Activated CD4-positive, alpha-beta T cell treated with anti-CD3 and anti-CD28 coated beads, Interleukin-10, Interleukin-2, amounts not matched to agents 100 ng/mL and 50 ng/mL, durations not matched to agents 16 hours and 8 hours (primary cell): ENCODE data around the gene WASF2.
"Not testable (repeated sequence)": the region's sequence is repeated elsewhere in the genome, so short reads cannot be mapped to it uniquely, and the experiment has no call there.

Experiments used
- DNase-seq: peaks from one replicate; pipeline ENCODE4 v3.0.0-alpha.2; 2020

WASF2 gene

GRCh38 chr1:27394925-27395324, 95.0 kb downstream of the WASF2 start:
- DNase-seq = no peak

DNA sequence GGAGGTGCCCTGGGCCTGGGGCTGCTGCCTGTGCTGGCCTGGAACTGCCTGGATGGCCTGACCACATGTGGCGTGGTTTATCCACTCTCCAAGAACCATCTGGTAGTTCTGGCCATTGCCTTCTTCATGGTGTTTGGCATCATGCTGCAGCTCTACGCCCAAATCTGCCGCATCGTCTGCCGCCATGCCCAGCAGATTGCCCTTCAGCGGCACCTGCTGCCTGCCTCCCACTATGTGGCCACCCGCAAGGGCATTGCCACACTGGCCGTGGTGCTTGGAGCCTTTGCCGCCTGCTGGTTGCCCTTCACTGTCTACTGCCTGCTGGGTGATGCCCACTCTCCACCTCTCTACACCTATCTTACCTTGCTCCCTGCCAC, 95.7 kb downstream of the WASF2 start:
- DNase-seq = no peak

DNA sequence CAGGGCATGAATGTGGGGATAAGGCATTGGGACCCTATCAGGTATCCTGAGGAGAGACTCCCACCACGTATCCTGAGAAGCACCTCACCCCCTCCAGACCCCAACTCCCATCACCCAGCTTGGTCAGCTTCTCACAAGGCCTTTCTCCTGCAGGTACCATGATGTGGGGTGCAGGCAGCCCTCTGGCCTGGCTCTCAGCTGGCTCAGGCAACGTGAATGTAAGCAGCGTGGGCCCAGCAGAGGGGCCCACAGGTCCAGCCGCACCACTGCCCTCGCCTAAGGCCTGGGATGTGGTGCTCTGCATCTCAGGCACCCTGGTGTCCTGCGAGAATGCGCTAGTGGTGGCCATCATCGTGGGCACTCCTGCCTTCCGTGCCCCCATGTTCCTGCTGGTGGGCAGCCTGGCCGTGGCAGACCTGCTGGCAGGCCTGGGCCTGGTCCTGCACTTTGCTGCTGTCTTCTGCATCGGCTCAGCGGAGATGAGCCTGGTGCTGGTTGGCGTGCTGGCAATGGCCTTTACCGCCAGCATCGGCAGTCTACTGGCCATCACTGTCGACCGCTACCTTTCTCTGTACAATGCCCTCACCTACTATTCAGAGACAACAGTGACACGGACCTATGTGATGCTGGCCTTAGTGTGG, 96.2 kb downstream of the WASF2 start:
- DNase-seq = no peak

DNA sequence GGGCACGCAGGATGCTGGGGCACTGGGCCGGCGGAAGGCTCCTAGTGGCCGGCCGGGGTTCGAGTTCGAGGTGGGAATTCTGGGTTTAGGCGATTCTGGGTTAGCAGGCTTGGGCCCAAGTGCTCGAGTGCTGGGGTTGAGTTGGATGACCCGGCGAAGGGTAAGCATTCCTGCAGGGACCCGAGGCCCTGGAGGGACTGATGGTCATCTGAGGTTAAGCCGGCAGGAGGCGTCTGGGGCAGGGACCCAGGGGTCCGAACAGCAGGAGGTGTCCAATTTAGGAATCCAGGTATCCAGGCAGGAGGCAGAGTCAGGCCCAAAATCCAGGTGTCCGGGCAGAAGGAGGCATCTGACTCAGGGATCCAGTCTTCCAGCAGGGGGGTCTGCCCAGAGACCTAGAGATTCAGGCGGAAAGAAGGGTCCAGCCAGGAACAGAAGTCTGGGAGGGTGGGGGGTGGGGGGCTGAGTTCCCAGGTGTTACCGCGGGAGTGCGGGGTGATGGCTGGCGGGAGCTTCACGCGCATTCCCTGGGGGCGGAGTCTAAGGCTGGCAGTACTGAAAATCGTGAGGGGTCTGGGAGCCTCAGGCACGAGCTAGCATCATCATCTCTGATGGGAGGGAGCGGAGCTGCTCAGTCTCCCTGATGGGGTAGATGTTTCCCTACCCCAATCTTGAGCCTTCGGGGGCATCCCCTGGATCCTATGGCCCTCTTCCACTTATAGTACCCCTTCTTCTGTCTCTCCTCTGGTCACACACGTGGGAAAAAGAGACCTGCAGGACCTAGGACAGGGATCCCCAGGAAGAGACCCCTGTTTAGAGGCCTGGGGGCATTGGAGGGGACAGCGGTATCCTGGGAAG, 97.0 kb downstream of the WASF2 start:
- DNase-seq = no peak

GRCh38 chr1:27392096-27392777, 97.7 kb downstream of the WASF2 start, which contains the start of gene GPR3:
Gene GPR3 (plus strand): TSS chr1:27392622. CDS start chr1:27393799, 1,177 bp downstream.
- DNase-seq = peak; percentile 96

DNA sequence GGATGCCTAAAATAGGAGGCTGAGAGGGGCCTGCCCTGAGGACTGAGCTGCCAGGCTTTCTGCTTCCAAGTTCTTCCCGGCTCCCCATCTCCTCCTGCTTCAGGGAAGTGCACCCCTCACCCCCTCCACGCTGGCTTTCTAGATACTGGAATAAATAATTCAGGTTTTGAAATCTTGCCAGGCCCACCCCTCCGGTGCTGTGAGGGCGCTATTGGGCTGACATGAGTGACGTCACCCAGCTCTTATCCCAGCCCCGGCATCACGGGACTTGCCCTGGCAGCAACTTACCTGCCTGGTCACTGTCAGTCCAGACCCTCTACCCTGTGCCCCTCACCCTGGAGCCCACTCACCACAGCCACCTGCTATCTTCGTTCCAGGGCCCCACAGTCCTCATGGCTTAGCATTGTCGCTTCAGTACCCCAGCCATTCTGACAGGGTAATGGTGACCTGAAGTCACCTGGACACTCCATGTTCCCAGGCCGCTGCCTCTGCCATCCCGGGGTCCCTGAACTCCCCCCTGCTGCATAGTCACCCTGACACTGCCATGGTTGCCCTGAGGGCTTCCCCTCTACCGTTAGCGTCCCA, 98.4 kb downstream of the WASF2 start:
- DNase-seq = peak; percentile 34

DNA sequence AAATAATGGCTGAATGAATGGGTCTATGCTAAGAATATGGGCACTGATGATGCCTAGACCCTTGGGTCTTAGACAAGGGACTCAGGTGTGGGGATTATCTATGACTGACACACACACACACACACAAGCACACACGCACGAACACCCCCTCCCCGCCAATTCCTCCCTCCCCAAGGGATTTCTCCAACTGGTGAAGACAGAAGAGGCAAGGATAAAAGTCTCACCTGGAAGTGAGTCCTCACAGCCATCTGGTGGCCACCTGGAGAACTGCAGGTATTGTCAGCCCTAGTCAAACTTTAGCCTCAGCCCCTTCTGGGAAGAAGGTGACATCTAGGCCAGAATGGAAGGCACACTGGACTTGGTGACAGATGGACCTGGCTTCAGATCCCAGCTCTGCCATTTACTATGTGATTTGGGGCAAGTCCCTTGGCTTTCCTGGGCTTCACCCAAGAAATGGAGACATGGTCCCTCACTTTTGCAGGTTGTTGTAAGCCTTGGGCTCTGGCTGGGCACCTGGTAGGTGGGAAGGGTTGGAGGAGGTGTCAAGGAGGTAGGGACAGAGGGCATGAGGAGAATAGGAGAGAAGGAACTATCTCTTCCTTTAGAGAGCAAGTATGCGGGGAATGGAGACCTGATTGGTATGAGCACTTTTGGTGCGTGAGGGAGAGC, 101.5 kb downstream of the WASF2 start:
- peak; percentile 73 for DNase-seq

GRCh38 chr1:27384797-27385196, 105.2 kb downstream of the WASF2 start:
- DNase-seq = not testable (repeated sequence)

- DNase-seq = no peak
Observed at GRCh38 chr1:27383661-27384060, 106.3 kb downstream of the WASF2 start.

GRCh38 chr1:27383039-27383605, 106.8 kb downstream of the WASF2 start, which contains the start of gene CD164L2:
Gene CD164L2 (minus strand): TSS chr1:27383333. CDS start chr1:27383239, 94 bp downstream.
- DNase-seq = peak; percentile 45

GRCh38 chr1:27381969-27382762, 107.8 kb downstream of the WASF2 start:
- no peak for DNase-seq

DNA sequence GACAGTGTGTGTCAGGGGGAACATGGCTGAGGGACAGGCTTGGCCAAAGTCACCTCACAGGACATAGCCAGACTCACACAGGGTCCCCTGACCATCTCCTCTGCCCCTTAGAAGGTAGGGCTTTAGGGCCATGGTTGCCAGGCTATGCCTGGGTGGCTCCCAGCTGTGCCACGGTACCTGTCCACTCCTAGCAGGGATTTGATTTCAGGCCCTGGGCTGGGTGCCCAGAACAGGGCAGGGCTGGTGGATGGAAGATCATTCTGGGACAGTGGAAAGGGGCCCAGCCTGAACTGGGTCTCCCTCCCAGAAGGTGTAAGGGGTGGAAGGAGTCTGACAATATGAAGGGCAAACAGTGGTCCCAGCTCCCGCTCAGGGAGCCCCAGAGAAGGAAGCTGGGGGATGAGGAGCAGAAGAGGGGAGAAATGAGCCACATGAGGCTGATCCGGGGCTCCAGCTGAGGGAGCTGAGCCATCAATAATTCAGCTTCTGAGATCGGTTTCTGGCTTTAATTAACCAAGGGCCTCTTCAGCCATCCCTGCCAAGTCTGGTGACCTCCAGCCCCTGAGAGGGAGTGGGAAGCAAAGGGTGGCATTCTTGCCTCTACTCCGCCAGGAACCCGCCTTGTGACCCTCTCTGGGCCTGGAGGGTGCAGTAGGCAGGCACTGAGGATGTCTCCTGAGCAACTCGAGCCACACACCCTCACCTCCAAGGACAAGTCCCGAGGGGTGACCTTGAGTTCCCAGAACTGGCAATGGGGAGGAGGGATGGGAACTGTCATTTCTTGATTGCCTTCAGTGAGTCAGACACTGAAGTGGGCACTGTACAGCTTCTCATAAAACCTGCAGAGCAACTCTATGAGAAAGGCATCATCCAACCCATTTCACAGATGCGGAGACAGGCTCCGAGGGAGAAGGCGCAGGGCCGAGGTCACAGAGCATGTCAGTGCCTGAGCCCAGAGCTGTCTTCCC, 108.9 kb downstream of the WASF2 start:
- no peak for DNase-seq

DNA sequence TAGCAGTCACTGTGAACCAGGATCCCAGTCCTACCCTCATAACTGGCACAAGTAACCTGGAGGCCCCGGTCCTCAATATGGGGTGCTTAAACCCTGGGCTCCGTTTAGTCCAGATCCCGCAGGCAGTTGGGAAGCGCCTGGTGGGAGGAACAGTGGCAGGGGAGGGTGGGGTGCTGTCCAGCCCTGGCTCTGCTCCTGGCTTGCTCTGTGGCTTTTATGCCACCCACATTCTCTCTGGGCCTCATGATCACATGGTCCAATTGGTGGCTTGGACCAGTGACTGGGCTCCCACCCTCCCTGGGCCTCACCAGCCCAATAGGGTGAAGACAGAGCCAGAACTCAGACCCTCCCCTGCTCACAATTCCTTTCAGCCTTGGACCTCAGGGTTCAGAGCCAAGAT, 109.7 kb downstream of the WASF2 start:
- no peak for DNase-seq

- DNase-seq = no peak
Observed at GRCh38 chr1:27379564-27380122, 110.3 kb downstream of the WASF2 start.

- DNase-seq = no peak
Observed at GRCh38 chr1:27377760-27378495, 112.0 kb downstream of the WASF2 start.

DNA sequence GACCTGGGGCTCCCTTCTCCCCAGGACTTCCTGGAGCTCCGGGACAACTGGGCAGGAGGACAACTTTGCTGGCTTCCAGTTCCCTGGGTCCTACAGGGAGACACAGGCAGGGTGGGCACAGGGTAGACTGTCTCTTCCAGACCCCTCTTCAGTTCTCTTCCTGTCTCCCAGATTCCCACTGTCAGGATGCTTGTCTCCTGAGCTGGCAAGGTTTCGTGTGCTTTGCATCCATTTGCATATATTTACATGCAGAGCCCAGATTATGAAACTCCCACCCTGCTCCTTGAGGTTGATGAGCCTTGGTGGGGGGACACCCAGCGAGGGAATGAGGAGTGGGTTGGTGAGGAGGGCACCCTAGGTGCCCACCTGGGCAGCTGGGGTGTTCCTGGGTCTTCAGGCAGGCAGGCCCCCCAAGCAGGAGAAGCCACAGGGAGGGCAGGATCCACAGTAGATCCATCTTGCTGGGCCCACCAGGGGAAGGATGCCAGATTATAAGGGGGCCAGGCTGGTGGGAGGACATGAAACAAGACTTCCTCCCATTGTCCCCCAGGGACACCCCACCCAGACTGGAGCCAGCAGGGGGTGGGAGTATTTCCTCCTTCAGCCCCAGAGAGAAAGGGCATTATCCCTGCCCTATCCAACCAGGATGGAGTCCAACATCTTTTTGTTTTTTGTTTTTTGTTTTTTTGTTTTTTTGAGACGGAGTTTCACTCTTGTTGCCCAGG, 115.4 kb downstream of the WASF2 start, which contains the start of gene FCN3:
Gene FCN3, minus strand, starts transcription at position 463 of the 725 bp plus-strand sequence. Its CDS starts 6 bp downstream, at position 457.
- no peak for DNase-seq

DNA sequence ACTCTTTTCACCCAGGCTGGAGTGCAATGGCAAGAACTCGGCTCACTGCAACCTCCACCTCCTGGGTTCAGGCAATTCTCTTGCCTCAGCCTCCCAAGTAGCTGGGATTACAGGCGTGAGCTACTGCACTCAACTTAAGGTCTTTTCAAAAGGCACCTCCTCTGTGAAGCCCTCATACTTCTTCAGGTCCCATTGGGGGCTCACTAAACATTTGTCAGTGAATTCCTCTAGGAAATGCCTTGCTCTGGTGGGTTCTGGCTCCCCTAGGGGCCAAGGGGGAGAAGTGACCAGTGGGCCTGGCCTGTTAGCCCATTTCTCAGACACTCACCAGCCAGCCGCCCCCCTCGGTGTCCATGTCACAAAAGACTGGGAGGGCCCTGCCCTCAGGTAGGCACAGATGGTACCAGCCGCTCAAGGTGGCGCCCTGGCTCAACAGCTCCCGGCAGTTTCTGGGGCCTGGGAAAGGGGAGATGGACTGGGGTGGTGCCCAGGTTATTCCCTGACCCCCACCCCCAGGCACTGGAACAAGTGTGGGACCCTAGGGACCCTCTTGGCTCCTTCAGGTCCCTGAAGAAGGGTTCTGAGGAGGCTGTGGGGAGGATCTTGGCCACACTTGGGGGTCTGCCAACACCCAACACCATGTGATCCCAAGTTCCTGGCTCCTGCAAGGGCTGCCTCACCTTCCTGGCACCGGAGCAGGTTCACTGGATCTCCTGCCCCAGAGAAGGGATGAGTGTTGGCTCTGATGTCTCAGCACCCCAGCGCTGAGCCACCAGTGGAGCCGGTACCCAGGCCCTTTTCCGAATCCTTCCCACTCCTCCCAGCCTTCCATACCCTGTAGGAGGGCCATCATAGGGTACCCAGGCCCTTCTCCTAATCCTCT, 116.9 kb downstream of the WASF2 start:
- no peak for DNase-seq
